Glomerular visceral epithelial cell (primary cell): ENCODE measurements around the gene KLHL26.

Experiments used
- DNase-seq: peaks from one replicate; pipeline ENCODE4 v3.0.0-alpha.2; 2016; ENCODE audit errors: extremely low spot score

KLHL26 gene

GRCh38 chr19:18683109-18683957 is 46.5 kb downstream of the KLHL26 start, which contains the start of gene CRTC1:
CRTC1 (plus strand) TSS chr19:18683680; CDS start chr19:18683703, 23 bp downstream.
- DNase-seq: peak; percentile 94

- DNase-seq: no peak
Observed at GRCh38 chr19:18683958-18684641, 47.3 kb downstream of the KLHL26 start.

GRCh38 chr19:18684642-18684993 is 47.8 kb downstream of the KLHL26 start:
- no peak for DNase-seq

GRCh38 chr19:18685597-18686190 is 48.9 kb downstream of the KLHL26 start:
- no peak for DNase-seq

GRCh38 chr19:18687740-18688465 is 51.1 kb downstream of the KLHL26 start:
- no peak for DNase-seq

- DNase-seq: no peak
Observed at GRCh38 chr19:18696023-18696422, 59.2 kb downstream of the KLHL26 start.

- DNase-seq: no peak
Observed at GRCh38 chr19:18697680-18698079, 60.9 kb downstream of the KLHL26 start.

GRCh38 chr19:18698321-18699167 is 61.7 kb downstream of the KLHL26 start:
- DNase-seq: no peak

- no peak for DNase-seq
Observed at GRCh38 chr19:18699403-18700054, 62.7 kb downstream of the KLHL26 start.

- DNase-seq: peak; percentile 64
Observed at GRCh38 chr19:18700501-18701249, 63.8 kb downstream of the KLHL26 start.

- DNase-seq: no peak
Observed at GRCh38 chr19:18701250-18701608, 64.4 kb downstream of the KLHL26 start.

- DNase-seq: no peak
Observed at GRCh38 chr19:18704054-18704453, 67.2 kb downstream of the KLHL26 start.

GRCh38 chr19:18704971-18705370 is 68.1 kb downstream of the KLHL26 start:
- DNase-seq: no peak

- no peak for DNase-seq
Observed at GRCh38 chr19:18708452-18709231, 71.8 kb downstream of the KLHL26 start.

GRCh38 chr19:18709546-18709945 is 72.7 kb downstream of the KLHL26 start:
- DNase-seq: no peak

GRCh38 chr19:18710186-18710585 is 73.4 kb downstream of the KLHL26 start:
- no peak for DNase-seq

- DNase-seq: no peak
Observed at GRCh38 chr19:18710996-18711751, 74.3 kb downstream of the KLHL26 start.

- DNase-seq: no peak
Observed at GRCh38 chr19:18711893-18712292, 75.1 kb downstream of the KLHL26 start.
